Erythroblast (primary cell): ENCODE data around the gene TCERG1L.

ENCODE experiments used
- DNase-seq, 2 experiments: peaks; one replicate each; lab custom pipeline; 2025; lab: John Stamatoyannopoulos, UW
- GATA1 ChIP-seq: IDR thresholded peaks from 2 replicates; pipeline ENCODE4 v1.6.1; 2011; ENCODE audit warnings: low read depth, mild to moderate bottlenecking, control low read depth, low read length, moderate library complexity
- POLR2A ChIP-seq: IDR thresholded peaks from 2 replicates; pipeline ENCODE4 v1.6.1; 2011; ENCODE audit warnings: mild to moderate bottlenecking, low read length

Gene TCERG1L

GRCh38 chr10:131055437-131055836 lies 256.1 kb downstream of the TCERG1L start:
- no peak for DNase-seq
- no peak for TF ChIP-seq GATA1
- no peak for TF ChIP-seq POLR2A

GRCh38 chr10:131053192-131053591 lies 258.3 kb downstream of the TCERG1L start:
- DNase-seq = no peak
- TF ChIP-seq POLR2A = no peak
- no peak for TF ChIP-seq GATA1

- DNase-seq = no peak
- no peak for TF ChIP-seq GATA1
- TF ChIP-seq POLR2A = no peak
Measured at GRCh38 chr10:131050162-131050766, 261.3 kb downstream of the TCERG1L start.

- TF ChIP-seq GATA1 = no peak
- no peak for DNase-seq
Measured at GRCh38 chr10:131049016-131049415, 262.5 kb downstream of the TCERG1L start.

GRCh38 chr10:131048606-131049005 lies 262.9 kb downstream of the TCERG1L start:
- no peak for DNase-seq
- TF ChIP-seq POLR2A (no peak), GATA1 (no peak)

GRCh38 chr10:131047501-131047900 lies 264.0 kb downstream of the TCERG1L start:
- TF ChIP-seq POLR2A (no peak), GATA1 (no peak)
- no peak for DNase-seq

GRCh38 chr10:131046194-131046593 lies 265.3 kb downstream of the TCERG1L start:
- no peak for TF ChIP-seq GATA1
- TF ChIP-seq POLR2A = no peak
- DNase-seq = no peak

GRCh38 chr10:131044379-131045111 lies 267.0 kb downstream of the TCERG1L start:
- DNase-seq = no peak
- TF ChIP-seq POLR2A (no peak), GATA1 (no peak)

GRCh38 chr10:131043039-131043691 lies 268.4 kb downstream of the TCERG1L start:
- TF ChIP-seq POLR2A (no peak), GATA1 (no peak)
- no peak for DNase-seq
